ENCODE data around the gene KCNQ1OT1.

Gene KCNQ1OT1

GRCh38 chr11:2593393-2593950 is 106.3 kb downstream of the KCNQ1OT1 start:
- peaks cover 2% of the 10 kb centered on the region for H3K9me3 ChIP-seq (ENCODE audit: control insufficient read depth, low read length)
- H3K4me1 ChIP-seq (ENCODE audit: control insufficient read depth, insufficient read depth, low read length) = no peaks in the 10 kb centered on the region
- peaks cover 42% of the 10 kb centered on the region for H3K27me3 ChIP-seq (ENCODE audit: control insufficient read depth, insufficient read depth, low read length, poor library complexity, severe bottlenecking)
- no peak overlapping the region for H3K27ac ChIP-seq (ENCODE audit: insufficient read depth, low read depth, low read length, poor library complexity, severe bottlenecking)
- no peak overlapping the region for H3K4me3 ChIP-seq (ENCODE audit: insufficient read depth, low read depth, low read length)
- H3K36me3 ChIP-seq (ENCODE audit: control insufficient read depth, insufficient read depth, low read length) = no peaks in the 10 kb centered on the region
- 88 to 92% methylated on average over 15 of the region's 15 CpGs for WGBS, 2 experiments

GRCh38 chr11:2592559-2593392 is 107.0 kb downstream of the KCNQ1OT1 start:
- Histone ChIP-seq H3K9me3 (ENCODE audit: control insufficient read depth, low read length) (peaks cover 2% of the 10 kb centered on the region), H3K4me1 (ENCODE audit: control insufficient read depth, insufficient read depth, low read length) (no peaks in the 10 kb centered on the region), H3K36me3 (ENCODE audit: control insufficient read depth, insufficient read depth, low read length) (no peaks in the 10 kb centered on the region), H3K27ac (ENCODE audit: insufficient read depth, low read depth, low read length, poor library complexity, severe bottlenecking) (no peak overlapping the region), H3K4me3 (ENCODE audit: insufficient read depth, low read depth, low read length) (no peak overlapping the region), H3K27me3 (ENCODE audit: control insufficient read depth, insufficient read depth, low read length, poor library complexity, severe bottlenecking) (peaks cover 42% of the 10 kb centered on the region)
- 92% methylated on average over 16 of the region's 16 CpGs for WGBS, 2 experiments

GRCh38 chr11:2591805-2592204 is 108.0 kb downstream of the KCNQ1OT1 start:
- 92 to 93% methylated on average over 10 of the region's 10 CpGs for WGBS, 2 experiments
- H3K4me3 ChIP-seq (ENCODE audit: insufficient read depth, low read depth, low read length) = no peak overlapping the region
- no peaks in the 10 kb centered on the region for H3K9me3 ChIP-seq (ENCODE audit: control insufficient read depth, low read length)
- peaks cover 42% of the 10 kb centered on the region for H3K27me3 ChIP-seq (ENCODE audit: control insufficient read depth, insufficient read depth, low read length, poor library complexity, severe bottlenecking)
- H3K27ac ChIP-seq (ENCODE audit: insufficient read depth, low read depth, low read length, poor library complexity, severe bottlenecking) = no peak overlapping the region
- no peaks in the 10 kb centered on the region for H3K36me3 ChIP-seq (ENCODE audit: control insufficient read depth, insufficient read depth, low read length)
- no peaks in the 10 kb centered on the region for H3K4me1 ChIP-seq (ENCODE audit: control insufficient read depth, insufficient read depth, low read length)

GRCh38 chr11:2590965-2591754 is 108.6 kb downstream of the KCNQ1OT1 start:
- Histone ChIP-seq H3K27me3 (ENCODE audit: control insufficient read depth, insufficient read depth, low read length, poor library complexity, severe bottlenecking) (peaks cover 37% of the 10 kb centered on the region), H3K27ac (ENCODE audit: insufficient read depth, low read depth, low read length, poor library complexity, severe bottlenecking) (no peak overlapping the region), H3K4me1 (ENCODE audit: control insufficient read depth, insufficient read depth, low read length) (no peaks in the 10 kb centered on the region), H3K36me3 (ENCODE audit: control insufficient read depth, insufficient read depth, low read length) (no peaks in the 10 kb centered on the region), H3K4me3 (ENCODE audit: insufficient read depth, low read depth, low read length) (no peak overlapping the region), H3K9me3 (ENCODE audit: control insufficient read depth, low read length) (no peaks in the 10 kb centered on the region)
- WGBS, 2 experiments = 85 to 87% methylated on average over 28 of the region's 28 CpGs

- no peaks in the 10 kb centered on the region for H3K9me3 ChIP-seq (ENCODE audit: control insufficient read depth, low read length)
- H3K27me3 ChIP-seq (ENCODE audit: control insufficient read depth, insufficient read depth, low read length, poor library complexity, severe bottlenecking) = peaks cover 40% of the 10 kb centered on the region
- no peak overlapping the region for H3K27ac ChIP-seq (ENCODE audit: insufficient read depth, low read depth, low read length, poor library complexity, severe bottlenecking)
- no peaks in the 10 kb centered on the region for H3K4me1 ChIP-seq (ENCODE audit: control insufficient read depth, insufficient read depth, low read length)
- H3K36me3 ChIP-seq (ENCODE audit: control insufficient read depth, insufficient read depth, low read length) = no peaks in the 10 kb centered on the region
- H3K4me3 ChIP-seq (ENCODE audit: insufficient read depth, low read depth, low read length) = no peak overlapping the region
- 91 to 92% methylated on average over 13 of the region's 13 CpGs for WGBS, 2 experiments
Measured at GRCh38 chr11:2590131-2590964, 109.4 kb downstream of the KCNQ1OT1 start.

GRCh38 chr11:2589538-2589934 is 110.3 kb downstream of the KCNQ1OT1 start:
- WGBS, 2 experiments = 89 to 94% methylated on average over 12 of the region's 12 CpGs

GRCh38 chr11:2588809-2589537 is 110.8 kb downstream of the KCNQ1OT1 start:
- H3K4me3 ChIP-seq (ENCODE audit: insufficient read depth, low read depth, low read length) = no peak overlapping the region
- no peaks in the 10 kb centered on the region for H3K36me3 ChIP-seq (ENCODE audit: control insufficient read depth, insufficient read depth, low read length)
- H3K4me1 ChIP-seq (ENCODE audit: control insufficient read depth, insufficient read depth, low read length) = no peaks in the 10 kb centered on the region
- 93% methylated on average over 29 of the region's 29 CpGs for WGBS, 2 experiments
- peaks cover 39% of the 10 kb centered on the region for H3K27me3 ChIP-seq (ENCODE audit: control insufficient read depth, insufficient read depth, low read length, poor library complexity, severe bottlenecking)
- no peak overlapping the region for H3K27ac ChIP-seq (ENCODE audit: insufficient read depth, low read depth, low read length, poor library complexity, severe bottlenecking)
- no peaks in the 10 kb centered on the region for H3K9me3 ChIP-seq (ENCODE audit: control insufficient read depth, low read length)

More at GRCh38 chr11:2589538-2589934, 110.3 kb downstream of the KCNQ1OT1 start:
- Histone ChIP-seq H3K4me3 (ENCODE audit: insufficient read depth, low read depth, low read length) (no peak overlapping the region), H3K4me1 (ENCODE audit: control insufficient read depth, insufficient read depth, low read length) (no peaks in the 10 kb centered on the region), H3K27me3 (ENCODE audit: control insufficient read depth, insufficient read depth, low read length, poor library complexity, severe bottlenecking) (peaks cover 40% of the 10 kb centered on the region), H3K27ac (ENCODE audit: insufficient read depth, low read depth, low read length, poor library complexity, severe bottlenecking) (no peak overlapping the region), H3K36me3 (ENCODE audit: control insufficient read depth, insufficient read depth, low read length) (no peaks in the 10 kb centered on the region), H3K9me3 (ENCODE audit: control insufficient read depth, low read length) (no peaks in the 10 kb centered on the region)

- Histone ChIP-seq H3K36me3 (ENCODE audit: control insufficient read depth, insufficient read depth, low read length) (no peaks in the 10 kb centered on the region), H3K27me3 (ENCODE audit: control insufficient read depth, insufficient read depth, low read length, poor library complexity, severe bottlenecking) (peaks cover 37% of the 10 kb centered on the region), H3K9me3 (ENCODE audit: control insufficient read depth, low read length) (no peaks in the 10 kb centered on the region), H3K4me3 (ENCODE audit: insufficient read depth, low read depth, low read length) (no peak overlapping the region), H3K27ac (ENCODE audit: insufficient read depth, low read depth, low read length, poor library complexity, severe bottlenecking) (no peak overlapping the region), H3K4me1 (ENCODE audit: control insufficient read depth, insufficient read depth, low read length) (no peaks in the 10 kb centered on the region)
- 92 to 93% methylated on average over 25 of the region's 25 CpGs for WGBS, 2 experiments
Measured at GRCh38 chr11:2587976-2588748, 111.6 kb downstream of the KCNQ1OT1 start.

Data from ectodermal cell (in vitro differentiated cells).